GM12878 (cell line): Measurements from ENCODE around the gene OPRL1. TPM values are rescaled to one million over a fixed set of nuclear protein-coding genes. Genes with fewer than 3 reads are reported as not detected.

Experiments
- ATAC-seq: fragments of 200-7000 bp; cut with Tn5 transposase; 3 replicates; pipeline ENCODE4 v1.9.1; 2020; ENCODE audit warnings: mild to moderate bottlenecking, moderate library complexity
- BruUV-seq: library from RNA; stranded (reverse); fragments of 400-500 nt; replicated peaks from 2 replicates; lab custom pipeline; 2021; lab: Mats Ljungman, UMichigan
- CTCF ChIA-PET: fragments of 300-600 bp; sonication (Branson Sonifier 250); formaldehyde crosslinking; extraction: SDS; loops from one replicate; lab custom pipeline; 2021; ENCODE audit warnings: inconsistent platforms; lab: Yijun Ruan, JAX
- POLR2A ChIA-PET: fragments of 350-600 bp; formaldehyde crosslinking; extraction: SDS; loops from one replicate; lab custom pipeline; 2021; ENCODE audit warnings: inconsistent platforms; lab: Charles Lee
- RAD21 ChIA-PET: fragments of 300-600 bp; sonication (Branson Sonifier 250); formaldehyde crosslinking; loops from one replicate; lab custom pipeline; 2023; ENCODE audit warnings: antibody characterized with exemption; ENCODE audit not compliant: unreplicated experiment; lab: Charles Lee
- SMC1A ChIA-PET: fragments of 300-600 bp; sonication (Branson Sonifier 250); formaldehyde crosslinking; loops from one replicate; lab custom pipeline; 2023; ENCODE audit not compliant: unreplicated experiment, uncharacterized antibody; lab: Charles Lee
- DNase-seq: peaks from one replicate; pipeline ENCODE4 v3.0.0-alpha.2; 2011; ENCODE audit warnings: low read depth, low spot score
- FAIRE-seq: peaks from 3 replicates; lab custom pipeline; 2011; peaks lifted over from hg19 to GRCh38; lab: Jason Lieb, UNC
- H2AFZ ChIP-seq: 2 replicates; pipeline ENCODE4 v1.6.0; 2011; ENCODE audit warnings: low read depth, low read length, control low read depth; ENCODE audit not compliant: control insufficient read depth
- H3K27ac ChIP-seq: 2 replicates; pipeline ENCODE4 v1.5.1; 2011; ENCODE audit warnings: control low read depth; ENCODE audit not compliant: control insufficient read depth, insufficient read depth
- H3K27me3 ChIP-seq, 2 experiments: replicated peaks in 1 of 2; 2 replicates each; pipeline versions ENCODE4 v1.6.0 to v1.6.1; 2011; ENCODE audit warnings: low read length in 1 of 2; ENCODE audit not compliant: control insufficient read depth in 2 of 2, insufficient read depth in 2 of 2
- H3K36me3 ChIP-seq, 2 experiments: 2 replicates each; pipeline ENCODE4 v1.5.1; 2011; ENCODE audit warnings: low read length in 1 of 2; ENCODE audit not compliant: control insufficient read depth in 2 of 2, insufficient read depth in 2 of 2
- H3K4me1 ChIP-seq: 2 replicates; pipeline ENCODE4 v1.6.1; 2011; ENCODE audit warnings: mild to moderate bottlenecking, low read length, moderate library complexity, mixed read lengths; ENCODE audit not compliant: control insufficient read depth, insufficient read depth
- H3K4me2 ChIP-seq: 2 replicates; pipeline ENCODE4 v1.6.0; 2011; ENCODE audit warnings: control low read depth; ENCODE audit not compliant: control insufficient read depth, insufficient read depth
- H3K4me3 ChIP-seq: fragments of 200-600 bp; sonication (generic); 2 replicates; pipeline ENCODE4 v1.5.1; 2016
- H3K79me2 ChIP-seq: 2 replicates; pipeline ENCODE4 v1.6.0; 2011; ENCODE audit warnings: low read length; ENCODE audit not compliant: control insufficient read depth, insufficient read depth
- H3K9ac ChIP-seq: 2 replicates; pipeline ENCODE4 v1.8.0; 2011; ENCODE audit warnings: low read length, control low read depth, mixed read lengths; ENCODE audit not compliant: control insufficient read depth, insufficient read depth
- H3K9me3 ChIP-seq: replicated peaks from 3 replicates; pipeline ENCODE4 v1.5.1; 2011; ENCODE audit warnings: mild to moderate bottlenecking, low read length; ENCODE audit not compliant: control insufficient read depth, insufficient read depth
- H4K20me1 ChIP-seq: 2 replicates; pipeline ENCODE4 v1.6.0; 2011; ENCODE audit not compliant: control insufficient read depth, insufficient read depth
- BCL11A ChIP-seq: IDR thresholded peaks from 2 replicates; pipeline ENCODE4 v1.6.1; 2011; ENCODE audit warnings: low read depth, low read length
- CEBPB ChIP-seq, 2 experiments: fragments of 150-350 bp in 1 of 2; IDR thresholded peaks; 2 replicates each; pipeline ENCODE4 v1.6.1; 2012 to 2014; ENCODE audit warnings: low read depth in 2 of 2, low read length in 2 of 2, borderline replicate concordance in 1 of 2, inconsistent platforms in 1 of 2
- FOXK2 ChIP-seq: fragments of 450-650 bp; IDR thresholded peaks from 2 replicates; pipeline ENCODE4 v1.6.1; 2017; ENCODE audit warnings: mild to moderate bottlenecking, moderate library complexity
- GATAD2B ChIP-seq: fragments of 450-650 bp; conservative IDR thresholded peaks from 2 replicates; pipeline ENCODE4 v1.6.1; 2017; ENCODE audit warnings: low read depth, mild to moderate bottlenecking, moderate library complexity
- NFXL1 ChIP-seq: fragments of 450-650 bp; IDR thresholded peaks from 2 replicates; pipeline ENCODE4 v1.6.1; 2017; ENCODE audit warnings: antibody characterized with exemption, mild to moderate bottlenecking, borderline replicate concordance
- RBBP5 ChIP-seq: fragments of 200-600 bp; sonication (generic); conservative IDR thresholded peaks from 2 replicates; pipeline ENCODE4 v1.6.1; 2016
- SP1 ChIP-seq: IDR thresholded peaks from one replicate; pipeline ENCODE4 v1.6.1; 2011; ENCODE audit warnings: low read depth, low read length
- WGBS: methylation state at CpG from one replicate; pipeline ENCODE4 v1.1.6; 2016; ENCODE audit warnings: low lambda C conversion rate; ENCODE audit not compliant: insufficient replicate concordance, insufficient coverage; ENCODE audit errors: missing lambda C conversion rate; 5-methylcytosine and 5-hydroxymethylcytosine counted together
- in situ Hi-C: fragments of 300-500 bp; cut with MboI; formaldehyde crosslinking; loops from 9 replicates; pipeline ENCODE4 v1.14.3; 2018; ENCODE audit warnings: mixed read lengths
- intact Hi-C: fragments of 100-400 bp; cut with micrococcal nuclease; formaldehyde crosslinking; loops from one replicate; pipeline ENCODE4 v1.14.2; 2022; ENCODE audit not compliant: unreplicated experiment
- polyA plus RNA-seq, 11 experiments: library from polyadenylated mRNA; depleted of rRNA in 4 of 11; unstranded in 6 of 11; stranded (reverse) in 5 of 11; fragments of >200 nt; fragmentation: Nextera tagmentation in 4 of 11; fragmentation: Illumina TruSeq in 1 of 11; extraction: Ambion mirVana in 4 of 11; extraction: Trizol in 1 of 11; gene quantifications; 1 replicate in 1 of 11; 2 replicates in 10 of 11; pipeline versions ENCODE4 v1.2.1 to v1.2.3, GENCODE V29; 2011 to 2016; ENCODE audit warnings: inconsistent platforms in 2 of 11, missing spikeins in 2 of 11, low read depth in 1 of 11
- total RNA-seq, 4 experiments: library from RNA; depleted of rRNA in 3 of 4; stranded (reverse); fragments of >200 nt in 3 of 4; fragmentation: Illumina TruSeq in 1 of 4; extraction: Trizol in 1 of 4; gene quantifications; 2 replicates each; pipeline versions ENCODE4 v1.2.1 to v1.2.3, GENCODE V29; 2013 to 2021
- TF ChIP-seq, protein P1 (sequence below): fragments of 450-650 bp; formaldehyde crosslinking; IDR thresholded peaks from 2 replicates; pipeline ENCODE4 v1.5.0; 2022; ENCODE audit warnings: mild to moderate bottlenecking, missing genetic modification characterization
- TF ChIP-seq, protein P2 (sequence below): IDR thresholded peaks from 2 replicates; pipeline ENCODE4 v1.6.1; 2011; ENCODE audit warnings: low read depth, low read length, improper control_type of control experiment, borderline replicate concordance
- TF ChIP-seq, protein P3 (sequence below): IDR thresholded peaks from 2 replicates; pipeline ENCODE4 v1.6.1; 2012; ENCODE audit warnings: improper control_type of control experiment, low read depth, low read length; ENCODE audit not compliant: insufficient replicate concordance

OPRL1 gene
- total and polyA plus RNA-seq, 10 of the 15 experiments (the other 5 are each of a cell fraction or from before 2014, with no cell fraction given): 0.04 to 0.41 (median 0.24) TPM; not detected in 1

DNA sequence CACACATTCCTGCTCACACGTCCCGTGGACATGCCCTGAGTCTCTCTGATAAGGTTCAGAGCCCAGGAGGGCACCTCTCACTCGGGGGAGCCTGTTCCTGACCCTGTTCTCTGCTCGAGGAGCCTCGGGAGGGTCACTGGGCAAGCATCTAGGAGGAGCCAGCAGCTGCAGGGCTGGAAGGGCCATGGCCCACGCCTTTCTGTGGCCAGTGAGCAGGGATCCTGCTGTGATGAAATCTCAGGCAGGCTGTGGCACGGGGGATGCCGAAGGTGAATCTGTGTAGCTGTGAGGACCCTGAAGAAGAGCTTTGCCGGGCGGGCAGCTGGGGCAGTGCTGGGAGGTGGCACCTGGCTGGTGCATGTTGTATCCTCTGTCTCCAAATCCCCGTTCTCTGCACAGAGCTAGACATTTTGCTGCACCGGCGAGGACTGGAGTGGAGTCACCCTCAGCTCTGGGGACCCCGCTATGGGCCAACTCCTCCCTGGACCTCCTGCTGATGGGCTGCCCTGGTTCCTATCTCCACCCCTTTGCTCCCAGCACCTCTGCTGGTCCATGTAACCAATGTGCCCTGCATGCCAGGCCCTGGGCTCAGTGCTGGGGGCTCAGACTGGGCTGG is 34.6 kb downstream of the OPRL1 start (continued):
- TF ChIP-seq BCL11A (no peak), GATAD2B (no peak), NFXL1 (no peak), FOXK2 (no peak), RBBP5 (no peak), CEBPB (IDR thresholded peaks at IDR 0.05; ENCODE audit: borderline replicate concordance in 1 of 2, low read depth in 2 of 2, low read length in 2 of 2) (no peak)
- TF ChIP-seq, protein P1, sequence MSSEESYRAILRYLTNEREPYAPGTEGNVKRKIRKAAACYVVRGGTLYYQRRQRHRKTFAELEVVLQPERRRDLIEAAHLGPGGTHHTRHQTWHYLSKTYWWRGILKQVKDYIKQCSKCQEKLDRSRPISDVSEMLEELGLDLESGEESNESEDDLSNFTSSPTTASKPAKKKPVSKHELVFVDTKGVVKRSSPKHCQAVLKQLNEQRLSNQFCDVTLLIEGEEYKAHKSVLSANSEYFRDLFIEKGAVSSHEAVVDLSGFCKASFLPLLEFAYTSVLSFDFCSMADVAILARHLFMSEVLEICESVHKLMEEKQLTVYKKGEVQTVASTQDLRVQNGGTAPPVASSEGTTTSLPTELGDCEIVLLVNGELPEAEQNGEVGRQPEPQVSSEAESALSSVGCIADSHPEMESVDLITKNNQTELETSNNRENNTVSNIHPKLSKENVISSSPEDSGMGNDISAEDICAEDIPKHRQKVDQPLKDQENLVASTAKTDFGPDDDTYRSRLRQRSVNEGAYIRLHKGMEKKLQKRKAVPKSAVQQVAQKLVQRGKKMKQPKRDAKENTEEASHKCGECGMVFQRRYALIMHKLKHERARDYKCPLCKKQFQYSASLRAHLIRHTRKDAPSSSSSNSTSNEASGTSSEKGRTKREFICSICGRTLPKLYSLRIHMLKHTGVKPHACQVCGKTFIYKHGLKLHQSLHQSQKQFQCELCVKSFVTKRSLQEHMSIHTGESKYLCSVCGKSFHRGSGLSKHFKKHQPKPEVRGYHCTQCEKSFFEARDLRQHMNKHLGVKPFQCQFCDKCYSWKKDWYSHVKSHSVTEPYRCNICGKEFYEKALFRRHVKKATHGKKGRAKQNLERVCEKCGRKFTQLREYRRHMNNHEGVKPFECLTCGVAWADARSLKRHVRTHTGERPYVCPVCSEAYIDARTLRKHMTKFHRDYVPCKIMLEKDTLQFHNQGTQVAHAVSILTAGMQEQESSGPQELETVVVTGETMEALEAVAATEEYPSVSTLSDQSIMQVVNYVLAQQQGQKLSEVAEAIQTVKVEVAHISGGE (CRISPR knock-in tag): no peak

DNA sequence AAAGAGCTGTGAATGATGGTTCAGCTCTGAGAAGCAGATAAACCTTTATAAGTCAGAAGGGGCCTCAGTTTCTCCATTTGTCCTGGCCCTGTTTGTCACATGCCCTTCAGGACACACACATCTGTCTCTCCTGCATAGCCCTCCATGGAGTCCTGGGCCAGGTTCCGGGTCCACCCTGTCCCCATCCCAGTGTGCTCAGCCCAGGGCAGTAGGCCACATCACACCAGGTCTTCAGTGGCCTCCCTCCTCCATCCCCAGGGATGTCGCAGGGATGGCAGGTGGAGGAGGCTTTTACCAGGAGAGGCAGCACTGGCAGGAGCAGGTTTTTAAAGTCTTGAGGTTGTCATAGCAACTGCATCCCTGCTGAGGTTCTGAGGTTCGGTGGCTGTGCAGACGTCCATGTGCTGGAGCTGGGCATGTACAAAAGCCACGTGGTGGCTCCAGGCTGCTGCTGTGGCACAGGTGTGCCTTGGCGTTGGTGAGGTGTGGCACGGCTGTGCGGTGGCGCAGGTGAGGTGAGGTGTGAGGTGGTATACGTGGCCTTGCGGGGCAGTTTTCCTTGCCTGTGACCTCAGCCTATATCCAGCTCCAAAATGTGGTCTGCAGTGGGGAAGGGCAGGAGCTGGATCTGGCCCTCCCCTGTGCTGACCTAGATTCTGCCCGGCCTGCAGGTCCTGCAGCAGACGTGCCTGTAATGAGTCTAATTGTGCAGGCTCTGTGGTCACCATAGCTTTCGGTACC is 35.5 kb downstream of the OPRL1 start:
- 44% methylated on average over 14 of the region's 14 CpGs for WGBS
- ChIA-PET POLR2A (interaction anchor here (1.0 kb wide), 1 partner anchor 32 kb away, joined by 3 read pairs; no protein-coding TSS in a partner anchor), SMC1A (interaction anchor here (0.6 kb wide), 2 partner anchors 118 to 125 kb away, joined by 3 to 4 read pairs; no protein-coding TSS in a partner anchor), CTCF (interaction anchor here (1.0 to 2.8 kb wide), 2 partner anchors 16 to 31 kb away, joined by 3 to 12 read pairs; partner anchors contain the start of gene LKAAEAR1), RAD21 (interaction anchor here (1.7 kb wide), 1 partner anchor 34 kb away, joined by 6 read pairs; no protein-coding TSS in a partner anchor)
- Histone ChIP-seq H3K9ac (no peak overlapping the region), H3K27ac (no peak overlapping the region), H3K79me2 (no peaks in the 10 kb centered on the region), H3K36me3 (no peaks in the 10 kb centered on the region), H2AFZ (no peak overlapping the region), H3K4me3 (no peak overlapping the region), H3K9me3 (no peaks in the 10 kb centered on the region), H3K4me1 (peaks cover 5% of the 10 kb centered on the region), H4K20me1 (no peaks in the 10 kb centered on the region), H3K4me2 (no peak overlapping the region), H3K27me3 (peaks cover 0 to 3% of the 10 kb centered on the region in 2 experiments; a peak in 1 of 4 replicates)
- in situ Hi-C loops: no loop called here
- intact Hi-C loops: no loop called here
- ATAC-seq: no peak
- no peak for FAIRE-seq
- BruUV-seq: no TSS peak
- DNase-seq: no peak
- TF ChIP-seq GATAD2B (no peak), SP1 (no peak)
- TF ChIP-seq, protein P2, sequence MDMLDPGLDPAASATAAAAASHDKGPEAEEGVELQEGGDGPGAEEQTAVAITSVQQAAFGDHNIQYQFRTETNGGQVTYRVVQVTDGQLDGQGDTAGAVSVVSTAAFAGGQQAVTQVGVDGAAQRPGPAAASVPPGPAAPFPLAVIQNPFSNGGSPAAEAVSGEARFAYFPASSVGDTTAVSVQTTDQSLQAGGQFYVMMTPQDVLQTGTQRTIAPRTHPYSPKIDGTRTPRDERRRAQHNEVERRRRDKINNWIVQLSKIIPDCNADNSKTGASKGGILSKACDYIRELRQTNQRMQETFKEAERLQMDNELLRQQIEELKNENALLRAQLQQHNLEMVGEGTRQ: no peak
- TF ChIP-seq, protein P3, sequence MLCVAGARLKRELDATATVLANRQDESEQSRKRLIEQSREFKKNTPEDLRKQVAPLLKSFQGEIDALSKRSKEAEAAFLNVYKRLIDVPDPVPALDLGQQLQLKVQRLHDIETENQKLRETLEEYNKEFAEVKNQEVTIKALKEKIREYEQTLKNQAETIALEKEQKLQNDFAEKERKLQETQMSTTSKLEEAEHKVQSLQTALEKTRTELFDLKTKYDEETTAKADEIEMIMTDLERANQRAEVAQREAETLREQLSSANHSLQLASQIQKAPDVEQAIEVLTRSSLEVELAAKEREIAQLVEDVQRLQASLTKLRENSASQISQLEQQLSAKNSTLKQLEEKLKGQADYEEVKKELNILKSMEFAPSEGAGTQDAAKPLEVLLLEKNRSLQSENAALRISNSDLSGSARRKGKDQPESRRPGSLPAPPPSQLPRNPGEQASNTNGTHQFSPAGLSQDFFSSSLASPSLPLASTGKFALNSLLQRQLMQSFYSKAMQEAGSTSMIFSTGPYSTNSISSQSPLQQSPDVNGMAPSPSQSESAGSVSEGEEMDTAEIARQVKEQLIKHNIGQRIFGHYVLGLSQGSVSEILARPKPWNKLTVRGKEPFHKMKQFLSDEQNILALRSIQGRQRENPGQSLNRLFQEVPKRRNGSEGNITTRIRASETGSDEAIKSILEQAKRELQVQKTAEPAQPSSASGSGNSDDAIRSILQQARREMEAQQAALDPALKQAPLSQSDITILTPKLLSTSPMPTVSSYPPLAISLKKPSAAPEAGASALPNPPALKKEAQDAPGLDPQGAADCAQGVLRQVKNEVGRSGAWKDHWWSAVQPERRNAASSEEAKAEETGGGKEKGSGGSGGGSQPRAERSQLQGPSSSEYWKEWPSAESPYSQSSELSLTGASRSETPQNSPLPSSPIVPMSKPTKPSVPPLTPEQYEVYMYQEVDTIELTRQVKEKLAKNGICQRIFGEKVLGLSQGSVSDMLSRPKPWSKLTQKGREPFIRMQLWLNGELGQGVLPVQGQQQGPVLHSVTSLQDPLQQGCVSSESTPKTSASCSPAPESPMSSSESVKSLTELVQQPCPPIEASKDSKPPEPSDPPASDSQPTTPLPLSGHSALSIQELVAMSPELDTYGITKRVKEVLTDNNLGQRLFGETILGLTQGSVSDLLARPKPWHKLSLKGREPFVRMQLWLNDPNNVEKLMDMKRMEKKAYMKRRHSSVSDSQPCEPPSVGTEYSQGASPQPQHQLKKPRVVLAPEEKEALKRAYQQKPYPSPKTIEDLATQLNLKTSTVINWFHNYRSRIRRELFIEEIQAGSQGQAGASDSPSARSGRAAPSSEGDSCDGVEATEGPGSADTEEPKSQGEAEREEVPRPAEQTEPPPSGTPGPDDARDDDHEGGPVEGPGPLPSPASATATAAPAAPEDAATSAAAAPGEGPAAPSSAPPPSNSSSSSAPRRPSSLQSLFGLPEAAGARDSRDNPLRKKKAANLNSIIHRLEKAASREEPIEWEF: no peak
